ENCODE results near the gene USP40.

USP40 gene

DNA sequence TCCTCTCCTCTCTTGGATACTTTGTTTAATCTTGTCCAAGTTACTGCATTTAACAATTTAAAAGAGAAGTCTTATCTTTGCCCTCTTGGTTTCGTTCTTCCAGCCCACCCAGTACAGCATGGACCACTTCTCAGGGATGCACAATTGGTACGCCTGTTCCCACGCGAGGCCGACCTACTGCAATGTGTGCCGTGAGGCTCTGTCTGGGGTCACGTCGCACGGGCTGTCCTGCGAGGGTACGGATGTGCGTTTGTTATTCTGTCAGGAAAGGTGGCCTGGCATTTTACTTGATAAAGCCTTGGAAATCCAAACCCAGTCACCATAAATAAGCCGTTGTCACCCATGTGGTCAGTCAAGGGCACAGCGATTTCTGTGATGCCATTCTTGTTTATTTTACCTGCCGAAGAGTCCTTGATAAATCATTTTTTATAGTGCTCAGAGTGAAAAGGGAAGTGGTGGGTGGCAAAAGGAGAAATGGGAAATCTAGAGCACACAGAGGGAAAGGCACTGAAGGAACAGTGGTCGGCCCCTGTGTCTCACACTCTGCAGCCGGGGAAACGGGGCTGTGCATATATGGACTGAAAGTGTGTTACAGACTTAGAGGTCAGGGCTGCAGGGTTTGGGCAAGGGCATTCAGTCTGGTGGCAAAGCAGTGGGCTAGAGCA lies 131.8 kb downstream of the USP40 start:
- Mint-ChIP-seq H3K4me3 (no peak overlapping the region), H3K27me3 (no peaks in the 10 kb centered on the region), H3K36me3 (ENCODE audit: low read depth) (peaks cover 30% of the 10 kb centered on the region), H3K4me1 (ENCODE audit: low read depth) (peaks cover 27% of the 10 kb centered on the region), H3K27ac (peak overlapping the region; percentile 45), H3K9me3 (no peaks in the 10 kb centered on the region)

DNA sequence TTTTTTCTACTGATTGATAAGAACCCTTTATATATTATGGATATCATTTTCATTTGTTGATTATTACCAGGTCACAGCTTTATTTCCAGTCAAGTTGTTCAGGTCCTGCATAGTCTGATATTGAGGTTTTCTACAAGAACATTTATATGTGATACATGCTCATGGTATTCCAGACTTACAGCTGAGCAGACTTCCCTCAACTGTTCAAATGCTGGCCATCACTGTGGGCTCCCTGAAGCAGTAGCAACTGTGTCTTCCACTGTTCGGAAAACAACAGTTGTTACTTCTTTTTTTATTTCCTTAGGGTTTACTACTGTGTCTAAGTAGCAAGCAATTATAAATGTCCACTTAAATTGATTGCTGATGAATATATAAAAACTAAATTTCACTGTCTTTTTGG lies 132.8 kb downstream of the USP40 start:
- Mint-ChIP-seq H3K27ac (no peak overlapping the region), H3K27me3 (no peaks in the 10 kb centered on the region), H3K36me3 (ENCODE audit: low read depth) (peaks cover 25% of the 10 kb centered on the region), H3K4me3 (no peak overlapping the region), H3K4me1 (ENCODE audit: low read depth) (peaks cover 36% of the 10 kb centered on the region), H3K9me3 (no peaks in the 10 kb centered on the region)

DNA sequence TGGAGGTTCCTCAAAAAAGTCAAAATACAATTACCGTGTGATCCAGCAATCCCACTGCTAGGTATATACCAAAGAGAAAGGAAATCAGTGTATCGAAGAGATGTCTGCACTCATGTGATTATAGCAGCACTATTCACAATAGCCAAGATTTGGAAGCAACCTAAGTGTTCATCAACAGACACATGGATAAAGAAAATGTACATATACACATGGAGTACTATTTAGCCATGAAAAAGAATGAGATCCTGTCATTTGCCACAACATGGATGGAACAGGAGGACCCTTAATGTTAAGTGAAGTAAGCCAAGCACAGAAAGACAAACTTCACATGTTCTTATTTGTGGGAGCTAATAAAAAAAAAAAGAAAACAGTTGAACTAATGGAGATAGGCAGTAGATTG lies 133.6 kb downstream of the USP40 start:
- Mint-ChIP-seq H3K4me3 (no peak overlapping the region), H3K9me3 (no peaks in the 10 kb centered on the region), H3K27ac (no peak overlapping the region), H3K4me1 (ENCODE audit: low read depth) (peaks cover 44% of the 10 kb centered on the region), H3K36me3 (ENCODE audit: low read depth) (peaks cover 23% of the 10 kb centered on the region), H3K27me3 (no peaks in the 10 kb centered on the region)

DNA sequence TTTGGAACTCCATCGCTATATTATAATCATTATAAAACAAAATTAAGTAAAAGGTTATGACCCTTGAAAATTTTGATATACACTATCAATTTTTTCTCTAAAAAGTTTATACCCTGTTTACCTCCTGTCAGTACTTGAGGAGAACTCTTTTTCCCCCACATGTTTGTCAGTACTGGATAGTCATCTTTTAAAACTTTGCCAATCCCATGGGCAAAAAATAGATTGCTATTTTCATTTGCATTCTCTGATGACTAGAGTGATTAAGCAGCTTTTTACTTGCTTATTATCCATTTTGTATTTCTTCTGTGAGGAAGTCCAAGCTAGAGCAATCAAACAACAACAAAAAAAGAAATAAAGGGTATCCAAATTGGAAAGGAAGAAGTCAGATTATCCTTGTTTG lies 135.9 kb downstream of the USP40 start:
- no peaks in the 10 kb centered on the region for H3K27me3 Mint-ChIP-seq
- H3K4me1 Mint-ChIP-seq (ENCODE audit: low read depth), result peaks cover 63% of the 10 kb centered on the region
- H3K4me3 Mint-ChIP-seq, result no peak overlapping the region
- H3K36me3 Mint-ChIP-seq (ENCODE audit: low read depth), result peaks cover 34% of the 10 kb centered on the region
- peaks cover 6% of the 10 kb centered on the region for H3K9me3 Mint-ChIP-seq
- no peak overlapping the region for H3K27ac Mint-ChIP-seq

DNA sequence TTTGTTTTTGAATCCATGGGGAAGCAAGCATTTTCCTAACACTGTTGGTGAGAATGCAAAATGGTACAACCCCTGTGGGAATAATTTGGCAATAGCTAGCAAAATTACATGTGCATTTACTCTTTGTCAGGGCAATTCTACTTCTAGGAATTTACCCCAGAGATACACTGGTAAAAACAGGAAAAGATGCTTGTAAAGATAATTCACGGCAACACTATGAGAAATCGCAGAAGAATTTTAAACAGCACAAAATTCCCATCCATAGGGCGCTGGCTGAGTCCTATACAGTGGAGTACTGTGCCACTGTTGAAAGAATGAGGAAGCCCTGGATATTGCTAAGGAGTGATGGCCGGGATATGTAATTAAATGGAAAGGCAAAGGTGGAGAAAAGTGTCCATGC lies 136.5 kb downstream of the USP40 start:
- peaks cover 66% of the 10 kb centered on the region for H3K4me1 Mint-ChIP-seq (ENCODE audit: low read depth)
- peaks cover 8% of the 10 kb centered on the region for H3K9me3 Mint-ChIP-seq
- H3K36me3 Mint-ChIP-seq (ENCODE audit: low read depth), result peaks cover 37% of the 10 kb centered on the region

DNA sequence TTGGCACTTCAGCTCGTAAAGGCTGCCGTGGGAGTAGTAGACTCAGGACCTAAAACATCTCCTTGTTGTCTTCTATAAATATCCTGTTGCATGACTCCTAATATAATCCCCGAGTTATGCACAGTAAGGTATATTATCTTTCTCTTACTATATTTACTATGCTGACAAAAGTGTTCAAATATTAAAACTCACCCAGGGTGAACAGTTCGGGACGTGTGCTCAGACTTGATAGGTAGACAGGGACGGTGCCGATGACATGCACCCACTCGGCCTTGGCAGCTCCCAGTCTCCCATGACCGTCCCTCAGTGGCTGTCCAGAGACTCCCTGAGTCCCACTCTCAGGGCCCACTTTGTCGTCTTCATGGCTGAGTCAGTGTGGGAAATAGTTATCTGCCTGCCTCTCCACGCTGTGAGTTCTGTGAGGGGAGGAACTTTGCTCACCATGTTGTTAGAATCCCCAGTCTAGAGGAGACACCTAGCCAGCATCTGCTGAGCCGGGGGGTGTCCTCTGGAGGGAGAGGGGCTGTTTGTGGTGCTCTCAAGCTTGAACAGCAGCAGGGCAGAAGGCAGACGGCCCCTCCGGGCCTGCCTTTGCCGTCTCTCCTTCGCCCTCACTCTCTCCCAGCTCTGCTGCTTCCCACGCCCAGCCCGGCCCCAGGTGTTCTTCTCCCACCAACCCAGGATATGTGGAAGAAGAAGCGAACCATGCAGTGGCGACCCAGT lies 137.2 kb downstream of the USP40 start:
- H3K4me3 Mint-ChIP-seq, result no peak overlapping the region
- H3K9me3 Mint-ChIP-seq, result peaks cover 8% of the 10 kb centered on the region
- H3K4me1 Mint-ChIP-seq (ENCODE audit: low read depth), result peaks cover 64% of the 10 kb centered on the region
- H3K27ac Mint-ChIP-seq, result no peak overlapping the region
- peaks cover 35% of the 10 kb centered on the region for H3K36me3 Mint-ChIP-seq (ENCODE audit: low read depth)
- no peaks in the 10 kb centered on the region for H3K27me3 Mint-ChIP-seq

More for the DNA sequence above, 136.5 kb downstream of the USP40 start:
- Mint-ChIP-seq H3K4me3 (no peak overlapping the region), H3K27ac (peak overlapping the region; percentile 9), H3K27me3 (no peaks in the 10 kb centered on the region)

DNA sequence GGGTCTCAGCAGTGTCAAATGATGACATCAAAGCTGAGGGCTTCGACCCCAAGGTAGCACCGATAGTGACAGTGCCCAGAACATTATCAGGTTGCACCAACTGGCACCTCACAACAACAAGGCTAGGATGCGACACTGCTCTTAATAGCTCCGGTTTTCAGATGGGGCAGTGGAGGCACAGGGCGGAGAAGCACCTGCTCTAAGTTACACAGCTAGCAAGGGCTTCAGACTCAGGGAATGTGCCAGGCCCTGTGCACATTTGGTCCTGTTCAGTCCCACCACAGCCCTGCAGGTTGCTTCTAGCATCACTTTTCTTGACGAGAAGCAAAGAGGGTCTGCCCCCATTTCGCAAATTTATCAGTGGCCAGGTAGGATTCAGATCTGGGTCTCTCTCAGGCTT lies 138.1 kb downstream of the USP40 start:
- Mint-ChIP-seq H3K27ac (no peak overlapping the region), H3K9me3 (peaks cover 8% of the 10 kb centered on the region), H3K27me3 (no peaks in the 10 kb centered on the region), H3K4me3 (no peak overlapping the region), H3K36me3 (ENCODE audit: low read depth) (peaks cover 38% of the 10 kb centered on the region), H3K4me1 (ENCODE audit: low read depth) (peaks cover 69% of the 10 kb centered on the region)

DNA sequence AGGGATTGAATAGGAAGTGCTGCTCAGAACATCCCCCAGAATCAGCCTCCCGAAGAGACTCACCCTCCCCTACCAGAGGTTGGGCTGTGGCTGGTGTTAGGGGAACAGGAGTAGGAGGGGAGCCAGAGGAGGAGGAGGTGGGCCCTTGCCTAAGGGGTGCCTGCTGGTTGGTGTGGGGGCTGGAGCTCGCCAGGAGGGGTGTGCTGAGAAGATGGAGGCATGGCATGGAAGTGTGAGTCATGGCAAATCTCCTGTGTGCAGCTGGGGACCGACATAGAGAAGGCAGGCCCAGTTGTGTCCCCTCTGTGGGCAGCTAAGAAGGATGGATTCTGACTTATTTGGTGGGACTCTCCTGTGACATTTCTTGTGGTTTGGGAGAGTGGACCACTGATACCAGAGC lies 138.6 kb downstream of the USP40 start:
- H3K36me3 Mint-ChIP-seq (ENCODE audit: low read depth), result peaks cover 43% of the 10 kb centered on the region
- H3K4me3 Mint-ChIP-seq, result no peak overlapping the region
- no peaks in the 10 kb centered on the region for H3K27me3 Mint-ChIP-seq
- peak overlapping the region; percentile 27 for H3K27ac Mint-ChIP-seq
- peaks cover 8% of the 10 kb centered on the region for H3K9me3 Mint-ChIP-seq
- peaks cover 73% of the 10 kb centered on the region for H3K4me1 Mint-ChIP-seq (ENCODE audit: low read depth)

DNA sequence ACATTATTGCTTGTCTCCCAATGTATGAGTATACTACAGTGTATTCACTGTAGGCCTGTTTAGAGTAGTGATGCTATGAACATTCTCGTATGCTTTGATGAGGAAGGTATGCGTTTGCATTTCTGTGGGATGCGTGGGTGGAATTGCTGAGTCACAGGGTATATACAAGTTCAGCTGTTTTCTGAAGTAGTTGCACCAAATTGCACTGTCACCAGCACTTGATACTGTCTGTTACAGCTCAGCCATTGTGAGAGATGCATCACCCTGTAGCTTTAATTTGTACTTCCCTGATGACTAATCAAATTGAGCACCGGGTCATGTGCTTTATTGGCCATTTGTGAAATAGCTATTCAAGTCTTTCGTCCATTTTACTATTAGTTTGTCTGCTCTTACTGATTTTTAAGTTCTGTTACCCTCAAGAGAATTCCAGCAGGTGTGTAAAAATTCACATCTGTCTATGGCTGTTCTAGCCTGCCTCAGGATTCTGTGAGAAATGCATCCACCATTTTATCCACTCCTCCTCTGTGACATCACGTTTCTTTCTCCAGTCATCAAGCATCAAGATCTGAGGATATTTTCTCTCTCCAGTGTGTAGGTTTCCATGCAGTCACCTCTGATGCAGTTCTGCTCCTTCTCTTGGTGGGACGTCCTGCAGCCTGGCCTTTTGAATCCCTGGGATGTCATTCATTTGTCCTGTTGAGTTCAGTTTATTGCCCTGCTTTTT lies 139.8 kb downstream of the USP40 start:
- peak overlapping the region; percentile 38 for H3K27ac Mint-ChIP-seq
- no peaks in the 10 kb centered on the region for H3K27me3 Mint-ChIP-seq
- H3K9me3 Mint-ChIP-seq, result peaks cover 8% of the 10 kb centered on the region
- H3K36me3 Mint-ChIP-seq (ENCODE audit: low read depth), result peaks cover 52% of the 10 kb centered on the region
- peaks cover 84% of the 10 kb centered on the region for H3K4me1 Mint-ChIP-seq (ENCODE audit: low read depth)
- H3K4me3 Mint-ChIP-seq, result peak overlapping the region; percentile 0

Measured in stimulated activated naive CD8-positive, alpha-beta T cell treated with anti-CD3 and anti-CD28 coated beads, Interleukin-15, Interleukin-2, amounts not matched to agents 100 ng/mL and 50 ng/mL, for 24 hours (primary cell).